UCSD-AML1 (cell line): ENCODE results near the gene OR8K3.

Experiments used
- DNase-seq: peaks from one replicate; lab custom pipeline; 2025; ENCODE audit not compliant: unreplicated experiment; lab: John Stamatoyannopoulos, UW

Gene OR8K3

GRCh38 chr11:56314844-56315243 lies at the start of gene OR8K3:
Gene OR8K3 (plus strand): TSS chr11:56315144. CDS start chr11:56318307, 3,163 bp downstream.
- DNase-seq: no peak

DNA sequence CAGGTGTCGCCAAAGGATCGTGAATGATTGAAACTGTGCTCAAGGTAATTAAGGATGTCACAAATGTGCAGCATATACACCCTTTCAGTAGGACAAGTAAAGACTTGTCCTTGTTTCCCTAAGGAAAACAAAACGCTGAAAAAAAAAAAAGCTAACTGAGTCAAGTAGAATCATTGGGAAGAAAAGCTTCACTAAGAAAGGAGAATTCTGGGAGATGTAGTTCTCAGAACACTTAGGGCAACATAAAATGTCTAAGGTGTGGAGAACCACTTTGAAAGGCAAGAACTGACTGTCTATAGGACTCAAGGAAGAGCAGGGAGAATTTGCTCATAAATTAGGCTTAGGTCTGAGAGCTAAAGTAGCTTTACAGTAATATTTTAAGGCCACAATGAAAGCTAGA lies 43.9 kb upstream of the OR8K3 start:
- no peak for DNase-seq

DNA sequence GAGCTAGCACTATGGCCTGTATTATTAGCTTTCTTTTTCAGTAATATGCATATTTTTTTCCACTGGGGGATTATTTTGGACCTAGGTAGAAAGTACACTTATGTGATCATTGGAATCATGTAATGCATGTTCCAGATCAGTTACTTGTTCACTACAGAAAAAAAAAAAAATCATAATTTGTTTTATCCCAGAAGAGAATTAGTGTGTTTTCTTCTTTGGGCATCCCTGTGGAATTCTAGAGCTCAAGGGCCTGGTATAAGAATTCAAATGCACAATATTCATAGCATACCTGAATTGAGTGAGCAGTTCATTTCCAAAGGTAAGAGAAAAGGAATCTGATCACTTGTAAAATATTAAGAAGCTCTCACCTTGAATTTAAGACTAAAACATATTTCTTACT lies 41.1 kb upstream of the OR8K3 start, which contains the start of gene OR5T1:
Gene OR5T1 (plus strand): TSS at position 301 of the 400 bp plus-strand sequence. CDS start 1,485 bp downstream, outside the sequence.
- DNase-seq: no peak

GRCh38 chr11:56292154-56292553 lies 22.8 kb upstream of the OR8K3 start, which contains the start of gene OR8H1:
Gene OR8H1 (minus strand): TSS chr11:56292254. CDS start chr11:56291062, 1,192 bp downstream.
- DNase-seq: no peak

GRCh38 chr11:56296898-56297297 lies 18.0 kb upstream of the OR8K3 start:
- no peak for DNase-seq

GRCh38 chr11:56307836-56308235 lies 7.1 kb upstream of the OR8K3 start:
- no peak for DNase-seq

DNA sequence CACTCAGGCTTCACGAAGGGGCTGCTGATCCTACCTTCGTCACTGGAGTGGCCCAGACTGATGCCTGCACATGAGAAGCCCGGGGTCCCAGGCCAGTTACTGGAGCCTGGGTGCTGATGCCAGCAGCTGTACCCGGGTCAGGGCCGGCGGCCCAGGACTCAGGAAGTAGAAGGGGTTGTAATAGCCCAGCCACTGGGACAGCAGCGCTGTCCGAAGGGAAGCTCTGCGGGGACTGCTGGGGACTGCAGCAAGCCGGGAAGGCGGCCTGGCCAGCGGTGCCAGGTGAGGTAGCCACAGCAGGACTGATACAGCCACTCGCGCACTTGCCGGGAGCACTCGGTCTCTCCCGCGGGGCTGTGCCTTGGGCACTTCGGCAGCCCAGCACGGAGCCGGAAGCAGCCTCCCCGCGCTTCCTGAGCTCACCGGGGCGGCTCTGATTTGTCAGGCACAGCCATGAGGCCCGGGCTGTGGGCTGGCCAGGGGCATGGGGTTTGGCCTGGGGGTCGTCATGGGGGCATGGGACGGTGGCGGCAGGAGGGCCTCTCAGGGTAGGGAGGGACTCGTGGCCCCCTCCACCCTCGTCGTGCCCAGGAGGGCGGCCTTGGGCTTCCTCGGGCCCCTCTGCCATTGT lies 17.0 kb downstream of the OR8K3 start:
- no peak for DNase-seq

GRCh38 chr11:56333156-56333555 lies 18.2 kb downstream of the OR8K3 start:
- DNase-seq: no peak

DNA sequence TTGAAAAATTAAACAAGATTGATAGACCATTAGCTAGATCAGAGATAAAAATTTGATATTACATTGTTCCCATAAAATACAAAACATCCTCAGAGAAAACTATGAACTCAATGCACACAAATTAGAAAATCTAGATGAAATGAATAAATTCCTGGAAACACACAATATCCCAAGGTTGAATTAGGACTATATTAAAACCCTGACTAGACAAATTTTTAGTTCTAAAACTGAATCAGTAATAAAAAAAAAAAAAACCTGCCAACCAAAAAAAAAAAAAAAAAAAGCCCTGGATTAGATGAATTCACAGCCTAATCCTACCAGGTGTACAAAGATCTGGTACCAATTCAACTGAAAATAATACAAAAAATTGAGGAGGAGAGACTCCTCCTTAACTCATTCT lies 25.3 kb downstream of the OR8K3 start:
- no peak for DNase-seq

GRCh38 chr11:56345739-56346138 lies 30.8 kb downstream of the OR8K3 start, which contains the start of gene OR8K1:
Gene OR8K1 (plus strand): TSS chr11:56346039. CDS start chr11:56346039, 0 bp downstream.
- DNase-seq: no peak

DNA sequence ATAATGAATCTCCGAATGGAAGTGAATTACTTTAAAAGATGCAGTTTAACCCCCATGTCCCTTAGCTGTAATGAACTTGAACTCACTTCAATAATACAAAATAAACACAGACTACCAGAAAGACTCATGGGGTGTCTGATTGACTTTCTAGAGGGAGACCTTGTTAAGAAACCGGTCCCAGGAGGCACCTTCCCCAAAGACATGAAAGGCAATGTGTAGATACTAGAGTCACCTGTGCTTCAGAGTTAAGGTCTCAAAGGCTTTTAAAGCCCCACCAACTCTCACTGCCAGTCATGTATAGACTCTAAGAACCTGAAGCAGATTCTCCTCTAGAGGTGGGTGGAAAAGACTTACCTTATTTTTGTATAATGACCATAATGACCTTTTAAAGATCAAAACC lies 39.0 kb downstream of the OR8K3 start, which contains the start of gene OR8J1:
Gene OR8J1 (plus strand): TSS at position 301 of the 400 bp plus-strand sequence. CDS start 5,956 bp downstream, outside the sequence.
- no peak for DNase-seq
